Measurements from ENCODE around the gene ICAM3.

- TF ChIP-seq CTCF (IDR thresholded peaks at IDR 0.05) (no peak), POLR2A (IDR thresholded peaks at IDR 0.05) (no peak)
Observed at GRCh38 chr19:10284960-10285278, 54.5 kb downstream of the ICAM3 start.

Data from Peyer's patch (tissue), 4 donors.